SU-DHL-6 (cell line): ENCODE data around the gene DYNC1LI2.

Source experiments
- CTCF ChIP-seq: fragments of 200-600 bp; sonication (generic); IDR thresholded peaks from one replicate; pipeline ENCODE4 v1.5.1; 2017; ENCODE audit warnings: antibody characterized with exemption, mild to moderate bottlenecking, low read length, moderate library complexity; ENCODE audit not compliant: insufficient read depth, poor library complexity, severe bottlenecking
- EZH2phosphoT487 ChIP-seq: fragments of 200-600 bp; sonication (generic), shearing (Covaris generic); conservative IDR thresholded peaks from 2 replicates; pipeline ENCODE4 v1.6.1; 2018; ENCODE audit warnings: mild to moderate bottlenecking, antibody characterized with exemption, low read length, moderate library complexity, mixed read lengths

GRCh38 chr16:66752379-66752778, 970 bp upstream of the DYNC1LI2 start:
- TF ChIP-seq CTCF: no peak
- TF ChIP-seq EZH2phosphoT487: no peak
